ENCODE data around the gene FBXO41. TPM values are rescaled to one million over a fixed set of nuclear protein-coding genes. Genes with fewer than 3 reads are reported as not detected.

The FBXO41 gene
- total and polyA plus RNA-seq, 9 of the 15 experiments (the other 6 are each of a cell fraction or from before 2014, with no cell fraction given) = 0.21 to 8.2 (median 3.5) TPM

GRCh38 chr2:73233154-73233931 lies 50.9 kb downstream of the FBXO41 start, which contains the start of gene PRADC1 (continued):
- peak; percentile 92 for TF ChIP-seq MGA (IDR thresholded peaks at IDR 0.05)
- TF ChIP-seq SPI1 (IDR thresholded peaks at IDR 0.05; ENCODE audit: borderline replicate concordance, low read depth, low read length) = no peak
- no peak for TF ChIP-seq SRSF1 (IDR thresholded peaks at IDR 0.05; ENCODE audit: low read depth, low read length)
- TF ChIP-seq RNF219 (CRISPR knock-in tag; IDR thresholded peaks at IDR 0.05) = no peak
- no peak for TF ChIP-seq ZNF785 (CRISPR knock-in tag; IDR thresholded peaks at IDR 0.05)
- no peak for TF ChIP-seq CREB5 (CRISPR knock-in tag; IDR thresholded peaks at IDR 0.05)
- TF ChIP-seq NRF1 (conservative IDR thresholded peaks at IDR 0.05 in 1 of 2, IDR thresholded peaks at IDR 0.05 in 1 of 2) = peak; percentile 84 to 88
- TF ChIP-seq POLR2B (IDR thresholded peaks at IDR 0.05; ENCODE audit: low read depth, partially characterized antibody) = peak; percentile 59
- TF ChIP-seq ZNF184 (CRISPR knock-in tag; IDR thresholded peaks at IDR 0.05) = no peak
